ENCODE measurements around the gene NUMA1.

Gene NUMA1

GRCh38 chr11:72102631-72102945 is 22.2 kb upstream of the NUMA1 start:
- DNase-seq, result no peak

GRCh38 chr11:72102162-72102561 is 21.8 kb upstream of the NUMA1 start:
- no peak for DNase-seq

- no peak for DNase-seq
These were observed 20.1 kb upstream of the NUMA1 start for GRCh38 chr11:72100462-72100861.

DNA sequence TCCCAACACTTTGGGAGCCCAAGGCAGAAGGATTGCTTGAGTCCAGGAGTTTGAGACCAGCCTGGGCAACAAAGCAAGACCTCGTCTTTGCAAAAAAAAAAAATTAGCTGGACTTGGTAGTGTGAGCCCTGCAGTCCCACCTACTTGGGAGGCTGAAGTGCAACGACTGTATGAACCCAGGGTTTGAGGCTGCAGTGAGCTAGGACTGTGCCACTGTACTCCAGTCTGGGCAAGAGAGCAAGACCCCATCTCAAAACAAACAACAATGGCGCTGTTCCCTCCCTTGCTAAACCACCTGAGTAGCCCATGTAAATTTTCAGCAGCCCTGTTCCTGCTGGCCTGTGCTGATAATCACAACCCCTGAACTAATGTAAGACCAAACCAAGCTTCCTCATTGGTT is 19.7 kb upstream of the NUMA1 start:
- no peak for DNase-seq

DNA sequence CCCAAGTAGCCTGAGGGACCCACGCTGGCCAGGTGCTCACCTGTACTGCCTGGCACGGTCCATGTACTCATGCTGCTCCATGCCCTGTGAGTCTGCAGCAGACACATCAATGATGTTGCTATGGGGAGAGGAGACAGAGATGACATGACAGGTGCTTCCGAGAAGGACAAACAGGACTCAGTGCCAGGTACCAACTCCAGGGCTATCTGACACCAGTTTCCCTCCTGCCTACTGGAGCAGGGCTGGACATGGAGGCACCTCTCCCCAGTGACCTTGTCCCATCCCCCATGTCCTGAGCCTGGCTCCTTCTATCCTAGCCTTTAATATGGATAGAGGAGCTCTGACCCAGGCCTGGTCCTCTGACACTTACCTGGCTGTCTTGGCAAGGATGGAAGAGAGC is 18.4 kb upstream of the NUMA1 start:
- DNase-seq, result no peak

DNA sequence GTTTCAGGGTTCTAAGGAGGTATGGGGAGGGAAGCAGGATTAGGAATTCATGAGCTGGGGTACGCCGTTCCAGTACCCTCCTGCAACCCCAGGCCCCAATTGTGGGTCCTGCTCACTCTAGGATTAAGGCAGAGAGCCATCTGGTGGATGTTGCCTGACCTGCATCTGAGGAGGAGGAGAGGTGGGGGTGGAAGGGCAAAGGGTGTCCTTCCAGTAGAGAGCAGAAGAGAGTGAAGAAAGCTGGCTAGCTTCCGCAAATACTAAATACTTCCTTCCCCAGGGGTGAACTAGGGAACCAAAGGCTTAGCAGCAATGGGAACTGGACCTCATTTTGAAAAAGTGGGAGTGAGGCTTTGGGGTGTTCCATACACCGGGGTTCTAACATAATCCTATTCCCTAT is 10.9 kb upstream of the NUMA1 start:
- no peak for DNase-seq

DNA sequence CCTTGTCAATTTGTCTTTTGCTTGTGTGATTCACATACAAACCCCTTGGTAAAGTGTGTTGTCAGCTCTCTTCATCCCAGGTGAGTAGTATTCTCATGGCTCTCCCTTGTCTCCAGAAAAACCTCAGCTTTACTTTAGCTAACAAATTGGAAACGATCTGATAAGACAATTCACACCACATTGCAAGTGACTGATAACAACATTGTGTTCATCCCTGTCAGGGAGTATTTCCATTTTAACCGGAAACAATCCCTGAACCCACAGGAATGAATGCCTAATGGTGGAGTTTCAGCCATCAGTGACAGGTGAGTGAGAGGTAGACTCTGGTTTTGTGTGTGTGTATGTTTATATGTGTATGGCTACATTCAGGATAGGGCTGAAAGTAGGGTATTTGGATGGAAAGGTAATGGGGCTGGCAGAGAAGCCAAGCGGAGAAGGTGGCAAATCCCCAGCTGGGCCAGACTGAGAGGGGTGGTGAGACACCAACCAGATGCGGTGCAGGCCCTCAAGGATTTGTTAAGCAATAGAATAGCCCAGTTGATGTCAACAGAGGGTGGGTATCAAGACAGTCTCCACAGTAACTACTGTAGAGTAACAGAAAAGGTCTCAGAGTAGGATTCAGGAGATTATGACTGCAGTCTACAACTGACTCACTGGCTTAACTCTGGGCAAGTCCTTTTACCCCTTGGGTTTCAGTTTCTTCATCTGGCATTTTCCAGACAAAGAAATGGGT is 7.9 kb upstream of the NUMA1 start:
- no peak for DNase-seq

DNA sequence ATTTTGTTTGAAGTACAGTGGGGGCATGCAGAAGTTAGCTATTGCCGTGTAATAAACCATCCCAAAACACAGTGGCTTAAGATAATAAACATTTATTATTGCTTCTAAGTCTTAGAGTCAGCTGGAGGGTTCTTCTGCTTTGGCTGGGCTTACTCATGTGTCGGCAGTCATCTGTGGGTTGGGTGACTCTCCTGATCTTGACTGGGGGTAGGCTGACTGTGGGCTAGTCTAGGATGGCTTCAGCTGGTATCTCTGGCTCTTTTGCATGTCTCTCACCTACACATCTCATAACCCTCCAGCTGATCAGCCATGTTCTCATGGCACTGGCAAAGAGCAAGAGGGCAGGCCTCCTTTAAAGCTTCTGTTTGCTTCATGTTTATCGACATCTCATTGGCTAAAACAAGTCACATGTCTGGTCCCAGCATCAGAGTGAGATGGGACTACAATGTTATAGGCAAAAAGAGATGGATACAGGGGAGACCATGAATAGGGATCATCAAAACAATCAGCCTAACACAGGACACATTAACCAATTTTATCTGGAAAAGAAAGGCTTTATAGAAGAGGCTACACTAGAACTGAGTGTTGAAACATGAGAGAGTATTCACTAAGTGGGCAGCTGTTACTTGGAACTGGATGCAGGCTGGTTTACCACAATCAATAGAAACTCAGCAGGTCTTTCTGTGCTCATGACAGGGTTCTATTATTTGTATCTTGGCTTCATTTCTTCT is 5.4 kb upstream of the NUMA1 start:
- DNase-seq, result peak; percentile 71

DNA sequence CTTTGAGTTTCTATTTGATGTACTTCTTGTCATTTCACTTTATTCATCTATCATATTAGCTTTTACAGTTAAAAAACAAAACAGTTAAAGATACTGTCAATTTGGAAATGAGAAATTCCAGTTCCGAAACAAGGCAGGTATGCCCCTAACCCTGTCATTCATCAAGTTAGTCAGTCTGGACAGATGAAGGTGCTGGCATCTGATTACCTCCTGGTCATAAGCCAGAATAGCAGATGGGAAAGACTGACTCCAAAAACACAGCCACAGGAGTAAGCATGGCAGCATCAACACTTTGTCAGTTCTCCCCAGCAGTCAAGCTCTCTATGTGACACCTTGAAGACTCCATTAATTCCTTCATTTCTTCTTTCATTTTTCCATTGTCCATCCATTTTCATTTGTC is 4.6 kb upstream of the NUMA1 start:
- DNase-seq, result peak; percentile 82

- DNase-seq, result peak; percentile 46
These were observed 3.7 kb upstream of the NUMA1 start for GRCh38 chr11:72084076-72084475.

- DNase-seq, result no peak
These were observed 3.1 kb upstream of the NUMA1 start for GRCh38 chr11:72083414-72083813.

DNA sequence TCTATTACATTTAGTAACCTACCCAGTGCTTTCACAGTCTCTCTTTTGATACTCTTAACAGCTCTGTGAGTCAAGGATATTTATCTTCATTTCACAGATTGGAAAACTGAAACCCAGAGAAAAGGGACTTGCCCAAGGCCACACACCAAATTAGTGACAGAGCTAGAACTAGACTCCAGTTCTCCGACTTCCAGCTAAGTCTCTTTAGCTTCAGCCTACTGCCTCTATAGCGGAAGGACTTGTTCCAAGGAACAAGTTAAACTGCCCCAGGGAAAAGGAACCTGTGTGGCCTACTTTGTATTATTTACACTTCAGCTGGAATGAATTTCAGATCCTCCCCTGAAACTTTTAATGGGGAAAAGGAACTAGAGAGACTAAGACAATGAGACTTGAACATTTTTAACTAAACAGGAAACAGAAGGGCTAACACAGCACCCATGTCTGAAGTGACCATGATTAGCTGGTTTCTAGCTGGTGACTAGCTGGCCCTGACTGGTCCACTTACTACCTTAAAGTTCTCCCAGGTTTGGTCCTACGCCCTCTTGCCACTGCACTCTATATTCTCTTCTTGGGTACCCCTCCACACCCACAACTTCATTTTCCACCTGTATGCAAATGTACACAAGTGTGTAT is 1.6 kb upstream of the NUMA1 start:
- DNase-seq, result no peak

GRCh38 chr11:72081184-72081644 is 872 bp upstream of the NUMA1 start:
- DNase-seq, result no peak

DNA sequence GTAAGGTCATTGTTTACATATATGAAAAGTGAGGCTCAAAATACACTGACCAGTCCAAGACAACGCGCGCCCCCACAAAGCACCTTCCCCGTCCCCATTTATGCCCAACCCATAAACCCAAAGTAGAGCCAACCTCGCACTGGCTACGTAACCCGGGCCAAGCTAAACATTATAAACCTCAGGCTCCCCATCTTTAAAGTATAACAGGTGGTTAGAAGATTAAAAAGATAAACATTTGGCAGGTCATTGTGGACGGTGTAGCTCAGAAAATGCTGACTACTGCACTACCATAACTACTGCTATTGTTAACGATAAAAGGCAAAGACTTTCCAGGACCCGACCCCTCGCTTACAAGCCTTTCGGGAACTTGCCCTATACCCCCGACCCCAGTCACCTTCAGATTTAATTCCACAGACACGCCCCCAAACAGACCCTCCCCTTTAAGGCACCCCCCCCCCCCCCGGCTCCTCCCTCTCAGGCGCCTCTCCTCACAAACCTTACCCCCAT is 470 bp downstream of the NUMA1 start:
- DNase-seq, result no peak

GRCh38 chr11:72078477-72078876 is 1.9 kb downstream of the NUMA1 start:
- DNase-seq, result no peak

DNA sequence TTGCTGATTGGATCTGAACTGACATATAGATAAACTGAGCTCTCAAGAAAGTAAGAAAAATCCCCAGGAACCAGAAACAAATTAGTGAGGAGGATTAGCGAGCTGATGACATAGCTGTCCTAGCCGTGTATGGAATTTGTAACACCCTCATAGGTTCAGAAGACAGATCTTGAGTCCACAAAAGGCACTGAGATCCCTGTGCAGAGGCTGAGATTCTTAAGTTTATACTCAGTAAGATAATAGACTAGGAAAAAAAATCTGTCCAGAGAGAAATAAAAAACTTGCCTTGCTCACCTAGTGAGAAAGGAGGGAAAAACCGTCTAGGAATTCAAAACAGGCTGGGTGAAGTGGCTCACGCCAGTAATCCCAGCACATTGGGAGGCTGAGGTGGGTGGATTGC is 4.6 kb downstream of the NUMA1 start:
- DNase-seq, result no peak

- DNase-seq, result no peak
These were observed 5.2 kb downstream of the NUMA1 start for GRCh38 chr11:72075109-72075508.

DNA sequence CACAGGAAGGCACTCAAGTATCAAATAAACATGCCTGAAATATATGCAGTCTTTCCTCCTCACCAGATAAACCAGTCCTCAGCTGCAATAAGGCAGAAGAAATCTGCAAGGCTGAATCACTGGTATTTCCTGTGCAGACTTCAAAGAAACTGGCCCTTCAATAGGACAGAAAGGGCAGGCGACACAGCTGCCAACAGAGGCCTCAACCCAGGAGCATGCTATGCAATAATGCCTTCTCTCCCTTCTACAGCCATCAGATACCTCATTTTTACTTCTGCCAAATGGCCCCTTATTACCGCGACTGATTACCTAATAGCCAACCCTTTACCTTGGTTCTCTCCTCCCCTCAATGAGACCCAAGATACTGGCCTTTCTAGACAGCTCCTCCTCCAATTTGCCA is 8.0 kb downstream of the NUMA1 start:
- DNase-seq, result no peak

GRCh38 chr11:72070491-72070890 is 9.9 kb downstream of the NUMA1 start:
- no peak for DNase-seq

- DNase-seq, result no peak
These were observed 10.5 kb downstream of the NUMA1 start for GRCh38 chr11:72069787-72070251.

- no peak for DNase-seq
These were observed 11.1 kb downstream of the NUMA1 start for GRCh38 chr11:72069200-72069599.

DNA sequence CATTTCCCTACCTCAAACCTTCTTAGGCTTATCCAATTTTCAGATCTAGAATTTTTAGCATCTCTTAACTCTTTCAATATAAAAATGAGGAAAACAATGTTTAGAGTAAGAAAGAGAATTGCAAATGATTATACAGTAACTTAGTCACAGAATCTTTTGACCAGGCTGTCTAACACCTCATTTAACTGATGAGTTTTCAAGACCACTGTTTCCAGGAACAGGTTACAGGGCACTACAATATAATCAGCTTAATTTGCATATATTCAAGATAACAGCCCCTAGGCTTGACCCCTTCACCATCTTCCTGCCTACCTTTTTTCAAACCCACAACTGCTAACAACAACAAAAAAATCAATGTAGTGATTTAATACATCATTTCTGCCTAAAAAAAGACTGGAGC is 12.7 kb downstream of the NUMA1 start:
- DNase-seq, result no peak

GRCh38 chr11:72067266-72067665 is 13.1 kb downstream of the NUMA1 start:
- DNase-seq, result no peak

DNA sequence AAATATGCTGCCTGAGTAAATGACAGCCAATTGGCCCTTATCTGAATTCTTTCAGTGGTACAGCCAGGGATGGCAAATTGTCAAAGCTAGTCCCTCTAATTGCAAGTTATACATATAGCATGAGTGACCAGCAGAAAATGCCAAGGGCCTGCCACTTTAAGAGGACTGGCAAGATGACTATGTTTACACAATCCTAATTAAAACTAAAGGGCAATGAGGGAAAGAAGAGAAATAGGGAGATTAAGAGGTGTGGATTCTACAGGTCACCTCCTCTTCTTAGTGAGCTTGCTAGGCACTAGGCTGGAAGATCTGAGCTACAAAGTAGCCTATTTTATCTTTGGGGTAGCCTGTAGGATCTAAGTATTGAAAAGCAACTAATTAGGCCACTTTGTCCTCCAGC is 13.5 kb downstream of the NUMA1 start:
- DNase-seq, result no peak
